HG03520 (cell line): Measurements from ENCODE around the gene BIK.

ENCODE experiments used
- ATAC-seq: cut with Tn5 transposase; IDR thresholded peaks from one replicate; pipeline ENCODE4 v1.9.1; 2021; ENCODE audit warnings: mild to moderate bottlenecking, moderate library complexity; ENCODE audit not compliant: unreplicated experiment

Gene BIK

GRCh38 chr22:43158778-43159483 is 48.4 kb downstream of the BIK start:
- ATAC-seq, result no peak

DNA sequence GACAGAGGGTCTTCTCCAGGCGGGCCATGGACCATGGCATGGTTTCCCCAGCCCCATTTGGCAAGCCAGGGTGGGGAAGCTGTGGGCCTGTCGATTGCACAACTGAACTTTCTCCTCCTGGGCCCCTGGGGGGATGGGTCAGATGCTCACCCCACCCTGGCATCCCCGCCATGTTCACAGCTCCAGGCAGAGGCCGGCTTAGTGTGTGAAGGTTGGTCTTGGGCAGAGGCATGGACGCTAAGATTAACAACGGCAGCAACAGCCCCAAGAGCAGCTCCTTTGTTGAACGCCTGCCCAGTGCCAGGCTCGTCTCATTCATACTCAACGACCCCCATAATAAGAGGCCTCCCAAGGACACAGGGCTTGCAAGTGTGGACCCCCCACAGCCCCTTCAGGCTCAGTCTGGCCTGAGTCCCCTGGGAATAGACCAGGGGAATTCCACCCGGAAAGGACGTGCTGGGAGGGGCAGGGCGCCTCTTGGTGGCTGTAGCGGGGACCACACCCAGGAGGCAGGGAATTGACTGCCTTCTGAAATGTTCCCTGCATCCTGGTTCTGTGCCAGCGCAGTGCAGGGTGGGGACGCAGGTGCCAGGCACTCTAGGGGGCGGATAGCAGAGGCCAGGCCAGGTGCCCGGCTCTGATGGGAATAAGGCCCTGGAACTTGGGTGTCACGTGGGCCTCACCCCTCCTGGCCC is 49.1 kb downstream of the BIK start:
- no peak for ATAC-seq

DNA sequence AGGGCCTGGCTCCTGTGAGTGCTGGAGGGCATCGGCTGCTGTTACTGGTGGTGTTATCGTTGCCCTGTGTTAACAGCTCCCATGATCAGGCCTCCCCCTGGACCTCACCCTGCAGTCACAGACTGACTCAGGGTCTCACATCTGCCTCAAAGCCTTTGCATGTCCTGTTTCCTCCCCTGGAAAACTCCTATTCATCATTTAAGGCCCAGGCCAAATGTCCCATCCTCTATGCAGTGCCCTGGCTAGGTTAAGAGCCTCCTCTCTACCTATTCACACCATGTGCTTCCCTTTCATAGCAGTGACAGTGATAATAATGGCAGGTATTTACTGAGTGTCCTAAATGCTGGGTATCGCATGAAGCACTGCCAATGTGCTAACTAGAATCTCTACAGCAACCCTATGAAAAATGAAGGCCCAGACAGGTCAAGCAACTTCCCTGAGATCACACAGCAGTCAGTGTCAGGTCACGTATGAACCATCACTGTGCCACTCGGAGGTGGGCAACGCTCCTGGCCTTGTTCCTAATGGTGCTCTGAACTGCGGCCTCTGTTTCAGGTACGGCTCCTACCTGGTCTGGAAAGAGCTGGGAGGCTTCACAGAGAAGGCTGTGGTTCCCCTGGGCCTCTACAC is 50.1 kb downstream of the BIK start:
- ATAC-seq, result no peak

DNA sequence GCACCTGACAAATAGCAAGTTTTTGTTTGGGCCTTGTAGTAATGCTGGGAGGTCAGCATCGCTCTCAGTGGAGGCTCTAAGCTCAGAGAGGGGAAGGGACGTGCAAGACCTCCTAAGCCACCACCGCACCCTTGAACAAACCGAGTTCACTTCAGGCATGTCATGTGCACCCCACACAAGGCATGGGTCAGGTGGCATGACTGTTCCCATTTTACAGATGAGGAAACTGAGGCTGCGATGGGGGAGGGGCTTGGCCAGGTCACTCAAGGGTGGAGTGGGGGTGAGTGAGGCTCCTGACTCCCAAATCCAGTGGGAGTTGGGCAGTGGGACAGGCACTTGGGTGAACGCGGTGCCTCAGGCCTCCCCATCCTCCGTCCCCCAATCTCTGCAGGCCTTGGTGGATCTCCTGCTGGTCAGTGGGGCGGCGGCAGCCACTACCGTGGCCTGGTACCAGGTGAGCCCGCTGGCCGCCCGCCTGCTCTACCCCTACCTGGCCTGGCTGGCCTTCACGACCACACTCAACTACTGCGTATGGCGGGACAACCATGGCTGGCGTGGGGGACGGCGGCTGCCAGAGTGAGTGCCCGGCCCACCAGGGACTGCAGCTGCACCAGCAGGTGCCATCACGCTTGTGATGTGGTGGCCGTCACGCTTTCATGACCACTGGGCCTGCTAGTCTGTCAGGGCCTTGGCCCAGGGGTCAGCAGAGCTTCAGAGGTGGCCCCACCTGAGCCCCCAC is 52.0 kb downstream of the BIK start:
- no peak for ATAC-seq

GRCh38 chr22:43163241-43163795 is 52.8 kb downstream of the BIK start:
- no peak for ATAC-seq

DNA sequence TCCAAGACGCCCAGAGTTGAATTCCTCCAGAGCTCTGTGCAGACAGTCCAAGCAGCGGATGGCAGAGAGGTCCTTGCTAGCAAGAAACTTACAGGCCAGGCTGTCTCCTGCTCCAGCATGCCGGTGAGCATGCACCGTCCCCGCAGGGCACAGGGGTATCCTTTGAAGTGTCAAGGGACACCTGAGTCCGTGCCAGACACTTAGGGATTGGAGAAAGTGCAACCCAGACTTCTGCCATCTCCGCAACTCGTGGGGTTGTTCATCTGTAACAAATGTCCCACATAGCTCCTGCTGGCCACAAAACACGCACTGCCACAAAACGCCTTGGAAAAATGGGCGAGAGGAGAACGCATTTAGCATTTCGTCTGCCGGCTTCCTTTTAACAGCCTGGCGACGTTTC is 54.1 kb downstream of the BIK start:
- no peak for ATAC-seq

DNA sequence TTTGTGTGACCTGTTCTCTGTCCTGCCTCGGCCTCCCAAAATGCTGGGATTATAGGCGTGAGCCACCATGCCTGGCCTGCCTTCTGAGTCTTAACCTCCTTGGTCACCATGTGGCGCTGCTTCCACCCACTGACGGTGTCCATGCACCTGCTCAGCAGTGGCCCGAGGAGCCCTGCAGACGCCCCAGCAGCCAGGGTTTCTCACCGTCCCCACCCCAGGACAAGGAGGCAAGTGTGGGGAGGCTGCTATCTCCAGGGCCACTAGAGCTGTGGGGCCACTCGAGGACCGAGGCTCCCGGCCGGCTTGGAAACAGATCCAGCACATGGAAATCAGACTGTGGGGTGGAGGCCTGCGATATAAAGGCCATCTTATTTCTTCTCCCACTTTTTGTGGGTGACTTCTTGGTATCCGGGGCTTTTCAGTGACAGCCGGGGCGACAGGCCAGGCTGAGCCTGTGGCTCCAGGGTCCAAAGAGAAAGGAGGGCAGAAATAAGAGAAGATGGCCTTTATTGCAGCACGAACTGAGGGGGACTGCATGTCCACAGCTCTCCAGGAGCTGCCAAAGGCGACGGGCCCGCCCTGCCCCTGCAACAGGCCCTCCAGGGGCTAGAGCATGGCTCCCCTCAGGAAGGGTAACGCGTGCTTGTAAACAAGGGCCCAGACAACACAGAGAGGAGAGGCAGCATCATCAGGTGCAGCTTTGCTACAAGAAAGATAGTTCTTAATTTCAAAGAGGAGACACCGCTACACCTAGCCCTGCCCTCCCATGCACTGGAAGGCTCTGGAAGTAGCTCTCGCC is 55.8 kb downstream of the BIK start:
- ATAC-seq, result no peak

- no peak for ATAC-seq
These were observed 56.5 kb downstream of the BIK start for GRCh38 chr22:43167001-43167589.

- ATAC-seq, result no peak
These were observed 58.1 kb downstream of the BIK start for GRCh38 chr22:43168471-43169309.

GRCh38 chr22:43169310-43170130 is 59.0 kb downstream of the BIK start:
- no peak for ATAC-seq

GRCh38 chr22:43170131-43170480 is 59.6 kb downstream of the BIK start:
- ATAC-seq, result no peak

DNA sequence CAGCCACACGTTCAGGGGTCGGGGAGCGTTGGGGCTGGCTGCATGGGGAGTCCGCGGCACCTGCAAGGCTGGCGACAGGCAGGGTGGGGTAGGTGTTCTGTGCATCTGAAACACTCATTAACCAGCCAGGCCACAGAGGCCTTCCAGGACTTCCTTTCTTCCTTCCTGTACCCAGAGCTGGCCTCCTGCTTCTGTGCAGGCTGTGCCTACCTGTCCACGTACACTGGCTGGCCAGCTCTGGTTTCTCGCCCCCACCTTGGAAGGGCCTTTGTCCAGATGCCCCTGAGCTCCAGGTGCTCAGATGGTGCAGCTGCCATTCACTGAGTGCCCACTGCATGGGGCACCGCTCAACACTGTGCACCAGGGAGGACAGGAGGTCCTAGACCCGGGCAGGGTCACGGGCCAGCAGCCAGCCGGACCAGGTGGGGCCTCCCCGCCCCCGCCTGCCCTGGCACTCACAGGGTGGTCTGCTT is 60.5 kb downstream of the BIK start:
- no peak for ATAC-seq

DNA sequence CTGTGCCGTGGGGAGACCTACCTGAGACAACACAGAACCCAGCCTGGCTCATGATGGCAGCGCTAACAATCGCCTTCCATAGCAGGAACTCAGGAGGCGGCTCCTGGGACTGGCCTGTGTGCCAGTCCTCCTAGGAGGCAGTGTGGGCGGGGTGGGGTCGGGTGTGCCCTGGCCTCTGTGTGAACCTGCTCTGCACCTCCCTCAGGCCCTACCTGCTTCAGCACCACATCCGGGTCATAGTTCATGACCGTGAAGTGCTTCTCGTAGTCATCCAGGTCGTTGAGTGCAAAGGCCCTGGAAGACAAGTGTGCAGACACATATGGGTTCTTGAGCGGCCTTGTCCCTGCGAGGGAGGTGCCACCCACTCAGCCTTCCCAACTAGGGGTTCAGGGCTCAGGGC is 61.1 kb downstream of the BIK start:
- ATAC-seq, result no peak

DNA sequence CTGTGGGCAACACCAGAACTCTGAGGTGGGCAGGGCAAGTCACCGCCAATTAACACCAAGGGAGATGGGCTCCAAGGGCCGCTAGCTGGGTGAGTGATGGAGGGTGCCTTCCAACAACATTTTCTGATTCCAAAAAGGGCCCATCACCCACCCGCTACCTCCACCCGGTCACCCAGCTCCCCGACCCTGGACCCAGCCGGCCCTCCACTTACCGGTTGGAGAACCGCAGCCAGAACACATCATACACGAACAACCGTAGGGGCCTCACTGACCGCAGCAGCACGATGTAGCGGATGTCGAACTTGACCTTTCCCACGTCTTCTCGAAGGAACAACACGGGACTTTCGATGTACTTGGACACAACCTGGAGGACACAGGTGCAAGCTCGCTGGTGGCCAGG is 61.6 kb downstream of the BIK start:
- ATAC-seq, result no peak

- ATAC-seq, result no peak
These were observed 63.0 kb downstream of the BIK start for GRCh38 chr22:43173566-43173965.

DNA sequence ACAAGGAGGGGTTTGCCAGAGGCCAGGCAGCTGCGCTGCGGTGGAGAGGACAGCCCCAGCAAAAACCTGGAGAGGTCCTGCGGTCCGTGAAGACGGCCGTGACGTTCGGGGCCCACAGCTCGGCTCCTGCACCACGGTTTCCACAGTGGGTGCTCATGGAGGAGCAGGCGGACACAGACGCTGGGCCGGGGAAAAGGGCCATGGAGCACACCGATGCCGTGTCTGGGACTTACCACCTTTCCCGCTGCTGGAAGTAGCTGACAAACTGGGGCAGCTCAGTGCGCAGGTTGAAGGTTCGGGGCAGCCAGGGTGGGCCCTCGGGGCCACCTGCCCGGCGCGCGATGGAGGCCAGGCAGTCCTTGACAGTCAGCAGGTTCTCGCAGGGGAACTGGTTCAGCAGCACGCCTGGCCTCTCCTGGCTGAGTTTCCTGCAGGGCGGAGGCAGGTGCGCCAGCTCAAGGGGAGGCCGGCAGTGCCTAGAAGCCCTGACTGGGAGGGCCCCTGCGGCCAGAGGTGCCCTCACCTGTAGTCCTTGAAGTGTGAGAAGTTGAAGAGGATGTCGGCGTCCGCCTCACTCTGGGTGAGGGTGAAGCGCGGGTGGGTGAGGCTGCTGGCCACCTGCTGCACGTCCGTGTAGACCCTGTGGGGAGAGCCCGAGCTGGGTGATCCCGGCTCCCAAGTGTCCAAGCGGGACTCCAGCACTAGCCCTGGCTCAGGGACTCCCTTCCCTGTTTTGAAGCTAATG is 63.6 kb downstream of the BIK start:
- ATAC-seq, result no peak

- no peak for ATAC-seq
These were observed 64.5 kb downstream of the BIK start for GRCh38 chr22:43174941-43175531.
